Measurements from ENCODE around the gene FAM186B.

Gene FAM186B

DNA sequence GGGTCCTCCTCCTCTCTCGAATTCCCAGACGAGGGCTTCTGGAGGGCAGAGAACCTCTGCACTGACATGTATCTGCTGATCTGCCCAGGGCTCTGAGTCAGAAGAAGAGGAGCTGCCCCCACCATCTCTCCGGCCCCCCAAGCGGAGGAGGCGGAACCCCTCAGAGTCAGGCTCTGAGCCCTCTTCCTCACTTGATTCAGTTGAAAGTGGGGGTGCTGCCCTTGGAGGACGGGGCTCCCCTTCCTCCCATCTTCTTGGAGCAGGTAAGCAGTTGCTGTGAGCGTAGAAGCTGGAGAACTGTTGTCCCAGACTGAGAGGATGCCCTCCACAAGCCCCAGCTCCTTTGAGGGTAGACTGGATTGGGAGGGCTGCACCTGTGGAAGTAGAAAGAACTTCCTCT is 37.7 kb upstream of the FAM186B start:
- no peak for DNase-seq (ENCODE audit: low spot score in 2 of 2)
- no peak for ATAC-seq
- Mint-ChIP-seq H3K4me1 (peaks cover 31% of the 10 kb centered on the region), H3K36me3 (peaks cover 50% of the 10 kb centered on the region), H3K4me3 (no peak overlapping the region), H3K9me3 (no peaks in the 10 kb centered on the region), H3K27ac (peak overlapping the region; percentile 91)

DNA sequence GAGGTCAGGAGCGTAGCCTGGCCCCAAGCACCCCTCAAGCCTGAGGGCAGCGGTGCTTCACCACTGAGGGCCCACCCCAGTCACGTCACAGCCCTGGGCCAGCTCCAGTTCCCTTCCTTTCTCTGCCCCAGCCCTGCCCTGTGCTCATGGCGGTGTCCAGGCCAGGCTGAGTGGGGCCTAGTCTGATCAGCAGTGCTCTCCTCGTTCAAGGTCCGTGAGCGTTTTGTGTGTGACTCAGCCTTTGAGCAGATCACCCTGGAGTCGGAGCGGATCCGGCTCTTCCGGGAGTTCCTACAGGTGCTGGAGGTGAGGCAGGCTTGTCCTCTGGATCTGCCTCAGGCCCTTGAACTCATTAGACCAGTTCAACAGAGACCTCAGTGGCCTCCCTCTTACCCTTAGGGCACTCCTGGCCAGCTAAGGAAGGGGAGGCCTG is 36.9 kb upstream of the FAM186B start:
- peaks cover 44% of the 10 kb centered on the region for H3K36me3 Mint-ChIP-seq

DNA sequence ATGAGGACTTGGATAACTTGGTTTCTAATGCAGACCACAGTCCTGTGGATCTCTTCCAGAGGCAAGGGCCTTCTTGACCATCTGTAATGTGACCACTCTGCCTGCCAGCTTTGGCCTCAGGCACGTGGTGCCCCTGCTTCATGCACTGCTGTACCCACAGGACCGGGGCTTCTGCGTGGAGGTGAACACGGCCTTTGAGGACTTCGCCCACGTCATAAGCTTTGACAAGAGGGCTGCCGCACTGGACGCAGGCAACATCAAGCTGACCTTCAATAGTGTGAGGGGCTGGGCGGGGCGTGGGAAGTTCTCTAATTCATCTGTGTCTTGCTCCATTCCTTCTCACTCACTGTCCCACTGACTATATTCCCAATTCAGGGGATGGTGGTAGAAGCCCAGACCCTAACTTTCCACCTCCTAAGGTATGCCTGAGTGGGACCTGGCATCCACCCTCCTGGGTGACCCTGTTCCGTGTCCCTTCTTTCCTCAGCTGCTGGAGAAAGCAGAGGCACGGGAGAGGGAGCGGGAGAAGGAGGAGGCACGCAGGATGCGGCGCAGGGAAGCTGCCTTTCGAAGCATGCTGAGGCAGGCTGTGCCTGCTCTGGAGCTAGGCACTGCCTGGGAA is 36.4 kb upstream of the FAM186B start:
- ATAC-seq = no peak
- Mint-ChIP-seq H3K4me3 (no peak overlapping the region), H3K27ac (peak overlapping the region; percentile 58), H3K4me1 (peaks cover 35% of the 10 kb centered on the region), H3K36me3 (peaks cover 46% of the 10 kb centered on the region), H3K9me3 (no peaks in the 10 kb centered on the region)
- no peak for DNase-seq (ENCODE audit: low spot score in 2 of 2)

More for the DNA sequence above, 36.9 kb upstream of the FAM186B start:
- H3K9me3 Mint-ChIP-seq = no peaks in the 10 kb centered on the region
- no peak for DNase-seq (ENCODE audit: low spot score in 2 of 2)
- H3K4me1 Mint-ChIP-seq = peaks cover 30% of the 10 kb centered on the region
- H3K27ac Mint-ChIP-seq = peak overlapping the region; percentile 58
- no peak overlapping the region for H3K4me3 Mint-ChIP-seq
- no peak for ATAC-seq

DNA sequence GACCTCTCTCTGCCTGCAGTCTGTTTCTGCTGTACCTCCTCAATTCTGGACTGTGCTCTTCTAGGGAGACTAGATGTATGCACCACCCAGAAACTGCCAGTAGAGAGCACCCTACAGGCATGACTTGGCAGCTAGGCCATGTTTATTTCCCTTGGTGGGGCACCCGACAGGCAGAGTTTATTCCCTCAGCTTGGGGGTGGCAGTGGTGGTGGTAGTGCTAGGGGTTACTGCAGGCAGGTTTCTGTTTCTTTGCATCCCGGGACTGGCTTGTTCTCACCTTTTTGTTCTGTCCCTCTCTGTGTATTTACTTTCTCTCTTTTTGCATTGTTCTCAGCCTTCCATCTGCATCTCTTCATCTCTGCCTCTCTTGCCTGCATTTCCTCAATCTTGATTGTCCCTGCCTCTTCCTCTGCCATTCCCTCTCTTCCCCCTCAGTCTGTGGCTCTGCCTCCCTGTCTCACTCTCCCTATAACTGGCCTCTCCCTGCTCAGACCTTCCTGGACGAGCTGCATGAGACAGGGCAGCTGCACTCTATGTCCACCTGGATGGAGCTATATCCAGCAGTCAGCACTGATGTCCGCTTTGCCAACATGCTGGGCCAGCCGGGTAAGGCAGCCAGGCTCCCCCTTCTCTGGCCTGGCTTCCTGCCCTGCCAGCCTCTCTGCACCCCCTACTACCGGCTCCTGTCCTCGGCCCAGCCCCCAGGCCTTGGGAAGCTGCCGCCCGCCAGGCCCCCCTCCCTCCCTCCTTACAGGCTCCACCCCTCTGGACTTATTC is 31.7 kb upstream of the FAM186B start:
- ATAC-seq (peak; percentile 84), DNase-seq (ENCODE audit: low spot score in 2 of 2) (peak in 1 of 2 donors; percentile 71)
- no peak overlapping the region for H3K4me3 Mint-ChIP-seq
- H3K4me1 Mint-ChIP-seq = peaks cover 30% of the 10 kb centered on the region
- peak overlapping the region; percentile 80 for H3K27ac Mint-ChIP-seq
- H3K9me3 Mint-ChIP-seq = no peaks in the 10 kb centered on the region
- peaks cover 18% of the 10 kb centered on the region for H3K36me3 Mint-ChIP-seq

DNA sequence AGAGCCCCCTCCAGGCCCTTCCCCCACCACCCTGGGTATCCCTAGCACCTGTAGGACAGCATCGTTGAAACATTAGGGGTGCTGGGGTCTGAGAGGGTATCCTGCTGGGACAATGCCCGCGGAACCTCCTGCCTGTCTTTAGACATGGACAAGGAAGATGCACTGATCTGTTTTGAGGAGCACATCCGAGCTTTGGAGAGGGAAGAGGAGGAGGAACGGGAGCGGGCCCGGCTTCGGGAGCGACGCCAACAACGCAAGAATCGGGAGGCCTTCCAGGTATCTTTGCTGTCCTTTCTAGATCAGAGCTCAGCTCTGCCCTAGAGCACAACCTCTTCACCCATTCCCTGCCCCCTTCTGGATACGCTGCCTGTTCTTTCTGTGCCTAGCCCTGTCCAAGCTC is 31.1 kb upstream of the FAM186B start:
- Mint-ChIP-seq H3K9me3 (no peaks in the 10 kb centered on the region), H3K4me1 (peaks cover 30% of the 10 kb centered on the region), H3K4me3 (no peak overlapping the region), H3K36me3 (peaks cover 18% of the 10 kb centered on the region), H3K27ac (peak overlapping the region; percentile 80)
- ATAC-seq = no peak
- DNase-seq (ENCODE audit: low spot score in 2 of 2) = no peak

DNA sequence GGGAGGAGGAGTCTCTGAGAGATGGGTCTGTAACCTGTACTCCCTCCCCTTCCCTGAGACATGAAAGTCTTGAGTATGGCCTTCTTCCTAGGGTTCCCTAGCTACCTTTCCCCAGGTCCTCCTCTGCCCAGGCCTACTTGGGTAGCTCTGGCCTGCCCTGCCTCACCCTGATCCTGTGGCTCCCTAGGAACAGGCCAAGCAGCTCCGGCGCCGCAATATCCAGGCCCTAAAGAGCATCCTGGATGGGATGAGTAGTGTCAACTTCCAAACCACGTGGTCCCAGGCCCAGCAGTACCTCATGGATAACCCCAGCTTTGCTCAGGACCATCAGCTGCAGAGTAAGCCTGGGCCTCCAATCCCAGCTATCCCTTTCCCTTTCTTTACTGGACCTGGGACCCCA is 30.2 kb upstream of the FAM186B start:
- peaks cover 18% of the 10 kb centered on the region for H3K36me3 Mint-ChIP-seq
- no peak overlapping the region for H3K4me3 Mint-ChIP-seq
- ATAC-seq (no peak), DNase-seq (ENCODE audit: low spot score in 2 of 2) (no peak)
- H3K9me3 Mint-ChIP-seq = no peaks in the 10 kb centered on the region
- H3K4me1 Mint-ChIP-seq = peaks cover 30% of the 10 kb centered on the region
- peak overlapping the region; percentile 40 for H3K27ac Mint-ChIP-seq

DNA sequence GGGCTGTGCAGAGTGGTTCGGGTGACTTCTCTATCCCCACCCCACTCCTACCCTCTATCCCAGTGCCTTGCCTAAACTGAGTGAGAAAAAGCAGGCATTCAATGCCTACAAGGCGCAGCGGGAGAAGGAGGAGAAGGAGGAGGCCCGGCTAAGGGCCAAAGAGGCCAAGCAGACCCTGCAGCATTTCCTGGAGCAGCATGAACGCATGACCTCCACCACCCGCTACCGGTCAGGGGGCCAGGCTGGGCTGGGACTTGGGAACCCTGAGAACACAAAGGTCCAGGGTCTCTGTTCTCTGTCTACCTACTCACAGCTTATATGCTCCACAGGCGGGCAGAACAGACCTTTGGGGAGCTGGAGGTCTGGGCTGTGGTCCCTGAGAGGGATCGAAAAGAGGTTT is 29.6 kb upstream of the FAM186B start:
- peaks cover 30% of the 10 kb centered on the region for H3K4me1 Mint-ChIP-seq
- ATAC-seq (no peak), DNase-seq (ENCODE audit: low spot score in 2 of 2) (no peak)
- H3K4me3 Mint-ChIP-seq = no peak overlapping the region
- H3K27ac Mint-ChIP-seq = peak overlapping the region; percentile 64
- peaks cover 18% of the 10 kb centered on the region for H3K36me3 Mint-ChIP-seq
- H3K9me3 Mint-ChIP-seq = no peaks in the 10 kb centered on the region

DNA sequence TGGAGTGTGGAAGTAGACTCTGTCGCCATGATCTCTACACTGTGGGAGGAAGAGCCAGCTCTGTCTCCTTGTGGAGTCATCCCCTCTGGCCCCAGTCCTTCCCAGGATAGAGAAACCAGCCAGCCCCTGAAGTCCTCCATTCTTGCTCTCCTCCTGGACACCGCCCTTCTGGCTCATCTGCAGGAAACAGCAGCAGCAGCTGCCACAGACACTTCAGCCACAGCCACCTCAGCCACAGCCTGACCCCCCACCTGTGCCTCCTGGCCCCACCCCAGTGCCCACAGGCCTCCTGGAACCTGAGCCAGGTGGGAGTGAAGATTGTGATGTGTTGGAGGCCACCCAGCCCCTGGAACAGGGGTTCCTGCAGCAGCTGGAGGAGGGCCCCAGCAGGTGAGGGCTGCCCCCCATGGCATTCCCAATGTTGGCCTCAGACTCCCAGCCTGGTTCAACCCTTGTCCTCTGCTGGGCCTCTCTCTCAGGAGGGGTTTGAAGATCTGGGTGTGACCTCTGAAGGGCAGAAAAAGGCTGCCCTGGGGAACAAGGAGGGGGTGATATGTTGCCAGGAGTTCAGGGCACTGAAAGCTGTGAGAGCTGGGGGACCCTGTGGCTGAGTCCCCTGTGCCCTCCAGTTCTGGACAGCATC is 28.4 kb upstream of the FAM186B start:
- Mint-ChIP-seq H3K4me1 (peaks cover 23% of the 10 kb centered on the region), H3K36me3 (peaks cover 18% of the 10 kb centered on the region), H3K27ac (peak overlapping the region; percentile 76), H3K4me3 (no peak overlapping the region), H3K9me3 (no peaks in the 10 kb centered on the region)
- DNase-seq (ENCODE audit: low spot score in 2 of 2) (no peak), ATAC-seq (peak; percentile 27)

DNA sequence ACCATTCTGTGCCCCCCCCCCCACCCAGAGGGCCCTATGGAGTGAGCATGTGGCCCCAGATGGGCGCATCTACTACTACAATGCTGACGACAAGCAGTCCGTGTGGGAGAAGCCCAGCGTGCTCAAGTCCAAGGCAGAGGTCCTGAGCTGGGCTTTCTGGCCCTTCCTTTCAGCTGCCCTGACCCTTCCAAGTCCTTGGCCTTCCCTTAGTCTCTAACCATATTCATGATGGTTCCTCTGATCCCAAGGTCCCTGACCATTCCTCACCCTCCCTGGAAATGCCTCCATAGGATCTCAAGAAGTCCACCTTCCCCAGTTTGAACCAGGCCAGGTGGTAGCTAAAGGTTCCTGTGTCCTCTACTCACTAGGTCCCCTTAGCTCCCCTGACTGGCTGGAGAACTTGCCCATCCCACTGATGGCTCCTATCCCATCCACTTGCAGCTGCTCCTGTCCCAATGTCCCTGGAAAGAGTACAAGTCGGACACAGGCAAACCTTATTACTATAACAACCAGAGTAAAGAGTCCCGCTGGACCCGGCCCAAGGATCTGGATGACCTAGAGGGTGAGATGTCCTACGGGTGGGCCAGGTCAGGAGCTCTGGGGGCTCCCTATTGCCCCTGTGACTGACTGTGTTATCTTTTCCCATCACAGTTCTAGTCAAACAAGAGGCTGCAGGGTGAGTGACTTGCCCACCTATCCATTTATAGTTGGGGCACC is 27.7 kb upstream of the FAM186B start:
- Mint-ChIP-seq H3K4me1 (peaks cover 23% of the 10 kb centered on the region), H3K4me3 (no peak overlapping the region), H3K9me3 (no peaks in the 10 kb centered on the region), H3K36me3 (peaks cover 18% of the 10 kb centered on the region), H3K27ac (peak overlapping the region; percentile 76)
- no peak for DNase-seq (ENCODE audit: low spot score in 2 of 2)
- no peak for ATAC-seq

DNA sequence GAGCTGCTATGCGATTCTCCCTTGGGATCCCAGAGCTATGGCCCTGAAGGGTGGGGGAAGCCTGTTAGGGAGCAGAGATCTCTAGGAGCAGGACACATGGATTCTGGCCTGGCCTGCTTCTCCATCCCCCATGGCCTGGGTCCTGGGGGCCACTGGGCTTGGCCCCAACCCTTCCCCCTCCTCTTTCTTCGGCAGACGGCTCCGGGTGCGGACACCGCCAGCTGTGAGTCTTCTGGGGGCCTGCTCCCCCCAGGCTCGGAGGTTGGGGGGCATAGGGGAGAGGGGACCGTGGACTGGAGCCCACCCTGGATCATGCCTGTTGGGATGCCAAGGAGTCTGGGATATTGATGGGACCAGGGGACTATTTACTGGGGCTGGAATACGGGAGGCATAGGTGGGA is 27.0 kb upstream of the FAM186B start:
- Mint-ChIP-seq H3K9me3 (no peaks in the 10 kb centered on the region), H3K4me1 (peaks cover 22% of the 10 kb centered on the region), H3K27ac (peak overlapping the region; percentile 2), H3K36me3 (peaks cover 17% of the 10 kb centered on the region), H3K4me3 (no peak overlapping the region)
- ATAC-seq (no peak), DNase-seq (ENCODE audit: low spot score in 2 of 2) (no peak)

DNA sequence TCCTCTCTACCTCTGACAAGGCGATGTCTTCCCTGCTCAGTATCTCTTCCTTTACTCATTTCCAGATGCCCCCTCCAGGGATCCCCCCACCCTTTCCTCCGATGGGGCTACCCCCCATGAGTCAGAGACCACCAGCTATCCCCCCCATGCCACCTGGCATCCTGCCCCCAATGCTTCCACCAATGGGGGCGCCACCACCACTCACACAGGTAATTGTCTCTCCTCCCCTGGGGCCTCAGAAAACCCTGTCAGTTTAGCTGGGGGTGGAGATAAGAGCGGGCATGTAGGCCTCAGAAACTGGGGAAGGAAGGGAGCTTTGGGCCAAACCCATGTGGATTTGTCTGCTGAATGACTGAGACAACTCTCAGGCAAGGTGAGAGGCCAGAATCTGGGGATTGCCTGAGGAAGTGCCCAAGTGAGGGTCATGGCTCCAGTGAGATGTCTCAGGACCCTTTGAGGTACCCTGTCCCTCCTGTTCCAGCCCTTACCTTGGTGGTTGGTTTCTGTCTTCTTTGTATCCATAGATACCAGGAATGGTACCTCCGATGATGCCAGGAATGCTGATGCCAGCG is 26.0 kb upstream of the FAM186B start:
- peaks cover 13% of the 10 kb centered on the region for H3K4me1 Mint-ChIP-seq
- H3K4me3 Mint-ChIP-seq = no peak overlapping the region
- no peaks in the 10 kb centered on the region for H3K9me3 Mint-ChIP-seq
- peaks cover 12% of the 10 kb centered on the region for H3K36me3 Mint-ChIP-seq
- peak overlapping the region; percentile 33 for H3K27ac Mint-ChIP-seq
- ATAC-seq = no peak
- DNase-seq (ENCODE audit: low spot score in 2 of 2) = no peak

DNA sequence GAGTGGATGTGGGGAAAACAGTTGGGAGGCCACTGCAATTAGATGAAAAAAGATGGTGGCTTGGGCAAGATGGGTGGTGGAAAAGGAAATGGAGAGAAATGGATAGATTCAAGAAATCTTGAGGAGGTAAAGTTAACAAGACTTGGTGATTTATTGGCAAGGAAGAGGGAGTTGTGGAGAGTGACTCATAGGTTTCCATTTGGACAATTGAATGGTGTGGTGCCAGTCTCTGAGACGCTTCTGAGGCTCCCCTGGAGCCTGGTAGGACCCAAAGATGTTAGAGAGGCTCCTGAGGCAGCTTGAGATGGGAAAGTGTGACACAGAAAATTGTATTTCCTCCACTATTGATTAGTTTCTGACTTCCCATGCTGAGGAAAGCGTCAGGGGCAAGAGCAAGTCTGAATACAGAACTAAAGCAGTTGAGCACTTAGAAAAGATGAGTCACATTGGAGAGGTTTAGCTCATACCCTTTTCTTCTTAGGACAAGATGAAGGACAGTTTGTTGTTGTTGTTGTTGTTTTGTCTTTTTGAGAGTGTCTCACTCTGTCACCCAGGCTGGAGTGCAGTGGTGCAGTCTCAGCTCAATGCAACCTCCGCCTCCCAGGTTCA is 22.4 kb upstream of the FAM186B start:
- no peak for ATAC-seq
- no peaks in the 10 kb centered on the region for H3K9me3 Mint-ChIP-seq
- DNase-seq (ENCODE audit: low spot score in 2 of 2) = no peak
- H3K36me3 Mint-ChIP-seq = no peaks in the 10 kb centered on the region
- H3K4me3 Mint-ChIP-seq = no peak overlapping the region
- H3K4me1 Mint-ChIP-seq = peaks cover 2% of the 10 kb centered on the region
- H3K27ac Mint-ChIP-seq = no peak overlapping the region

DNA sequence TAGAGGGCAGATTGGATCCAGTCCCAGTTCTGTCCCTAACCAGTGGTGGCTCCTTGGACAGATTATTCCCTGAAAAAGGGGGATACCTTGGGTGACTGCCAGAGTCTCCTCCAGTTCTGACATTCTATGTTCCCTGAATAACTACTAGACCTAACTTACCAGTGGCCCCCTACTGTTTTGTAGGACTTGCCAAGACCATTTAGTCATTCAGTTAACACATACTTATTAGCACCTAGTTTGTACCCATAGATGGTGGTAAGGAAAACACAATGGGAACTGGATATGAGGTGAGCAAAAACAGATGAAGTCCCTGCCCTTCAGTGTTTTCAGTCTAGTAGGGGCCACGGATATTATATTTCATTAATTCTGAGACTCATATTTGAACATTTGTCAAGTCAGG is 21.4 kb upstream of the FAM186B start:
- no peak overlapping the region for H3K4me3 Mint-ChIP-seq
- peaks cover 9% of the 10 kb centered on the region for H3K4me1 Mint-ChIP-seq
- peaks cover 9% of the 10 kb centered on the region for H3K36me3 Mint-ChIP-seq
- H3K9me3 Mint-ChIP-seq = no peaks in the 10 kb centered on the region
- DNase-seq (ENCODE audit: low spot score in 2 of 2) = no peak
- no peak overlapping the region for H3K27ac Mint-ChIP-seq
- no peak for ATAC-seq

DNA sequence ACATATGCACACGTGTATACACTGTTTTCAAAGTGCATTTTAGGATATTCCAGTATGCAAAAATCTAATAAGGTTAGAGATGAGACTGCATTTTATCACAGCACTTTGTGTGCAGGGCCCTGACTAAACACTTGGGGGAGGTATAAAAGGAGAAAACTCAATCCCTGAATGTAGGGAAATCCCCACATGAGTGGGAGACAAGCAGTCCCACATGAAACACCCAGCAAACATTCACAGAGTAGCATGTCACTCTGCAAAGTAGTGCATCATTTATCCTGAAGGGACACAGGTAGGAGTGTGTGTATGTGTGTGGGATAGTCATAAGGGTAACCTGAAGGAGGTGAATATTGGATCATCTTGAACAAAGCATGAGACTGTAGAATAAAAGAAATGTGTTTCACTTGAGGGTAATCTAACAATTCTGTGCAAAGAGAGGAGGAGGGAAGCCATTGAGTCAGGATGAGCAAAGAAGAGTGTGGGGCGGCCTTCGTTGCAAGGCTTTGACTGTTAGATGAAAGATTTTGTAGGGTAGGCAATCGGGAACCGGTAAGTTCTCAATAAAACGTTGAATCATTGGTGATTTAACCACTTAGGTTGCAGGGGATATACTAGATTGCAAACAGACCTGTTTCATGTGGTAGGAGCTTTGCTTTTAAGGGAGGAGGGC is 20.9 kb upstream of the FAM186B start:
- DNase-seq (ENCODE audit: low spot score in 2 of 2) (no peak), ATAC-seq (peak; percentile 22)
- Mint-ChIP-seq H3K9me3 (no peaks in the 10 kb centered on the region), H3K4me1 (peaks cover 14% of the 10 kb centered on the region), H3K4me3 (no peak overlapping the region), H3K36me3 (peaks cover 9% of the 10 kb centered on the region), H3K27ac (no peak overlapping the region)
